Measurements from ENCODE around the gene CHRM5.
"Not testable (repeated sequence)": the region's sequence is repeated elsewhere in the genome, so short reads cannot be mapped to it uniquely, and the experiment has no call there.

CHRM5 gene

DNA sequence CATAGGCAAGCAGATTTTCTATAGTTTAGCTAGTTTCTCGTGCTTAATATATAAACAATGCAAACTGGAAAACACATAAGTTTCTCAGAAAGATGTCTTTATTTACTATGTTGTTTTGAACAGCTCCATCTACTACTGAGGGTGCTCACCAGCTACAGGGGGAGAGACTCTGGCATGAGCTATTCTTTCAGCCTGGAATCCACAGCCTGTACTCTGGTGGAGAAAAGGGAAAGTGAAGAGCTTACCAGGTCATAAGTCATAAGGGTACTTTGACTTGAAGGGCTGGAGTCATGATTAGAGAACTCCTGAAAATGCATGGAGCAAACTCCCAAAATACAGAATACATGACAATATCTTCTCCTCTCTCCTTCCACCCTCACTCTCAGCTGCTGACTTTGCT is 75.1 kb downstream of the CHRM5 start:
- DNase-seq, result no peak

DNA sequence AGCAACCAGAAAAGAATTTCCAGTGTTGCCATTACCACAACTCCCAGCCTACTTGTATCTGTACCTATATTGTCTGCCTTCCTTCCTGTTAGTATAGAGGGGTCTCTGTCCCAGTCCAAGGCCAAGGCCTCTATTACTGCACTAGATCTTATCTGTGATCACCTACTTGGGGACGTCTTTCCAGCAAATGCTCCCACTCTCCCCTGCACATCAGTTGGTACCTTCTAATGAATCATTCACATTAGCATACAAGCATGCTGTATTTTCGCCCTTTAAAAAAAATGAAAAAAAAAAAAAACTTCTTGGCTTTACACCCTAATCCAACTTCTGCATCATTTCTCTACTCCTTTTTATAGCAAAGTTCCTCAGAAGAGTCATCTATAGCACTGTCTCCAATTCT is 75.5 kb downstream of the CHRM5 start:
- no peak for DNase-seq

DNA sequence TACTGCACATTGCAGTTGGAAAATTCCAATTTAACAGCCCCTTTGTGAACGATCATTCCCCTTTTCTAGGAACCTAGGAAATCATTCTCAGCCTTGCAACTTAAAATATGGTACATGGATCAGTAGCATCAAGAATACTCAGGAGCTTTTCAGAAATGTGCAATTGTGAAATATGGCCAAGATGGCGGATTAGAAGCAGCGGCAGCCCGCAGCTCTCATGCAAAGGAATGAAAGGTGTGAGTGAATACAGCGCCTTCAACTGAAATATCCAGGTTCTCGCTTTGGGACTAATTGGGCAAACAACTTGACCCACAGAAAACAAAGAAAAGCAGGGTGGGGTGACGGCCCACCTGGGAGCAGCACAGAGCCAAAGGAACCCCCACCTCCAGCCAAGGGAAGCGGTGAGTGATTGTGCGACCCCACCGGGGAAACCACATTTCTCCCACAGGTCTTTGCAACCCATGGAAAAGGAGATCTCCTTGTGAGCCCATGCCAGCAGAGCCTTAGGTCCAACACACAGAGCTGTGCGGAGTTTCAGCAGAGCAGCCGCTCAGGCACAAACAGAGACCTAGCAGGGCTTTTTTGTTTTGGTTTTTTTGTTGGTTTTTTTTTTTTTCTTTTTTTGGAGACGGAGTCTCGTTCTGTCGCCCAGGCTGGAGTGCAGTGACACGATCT is 78.3 kb downstream of the CHRM5 start:
- DNase-seq, result no peak

DNA sequence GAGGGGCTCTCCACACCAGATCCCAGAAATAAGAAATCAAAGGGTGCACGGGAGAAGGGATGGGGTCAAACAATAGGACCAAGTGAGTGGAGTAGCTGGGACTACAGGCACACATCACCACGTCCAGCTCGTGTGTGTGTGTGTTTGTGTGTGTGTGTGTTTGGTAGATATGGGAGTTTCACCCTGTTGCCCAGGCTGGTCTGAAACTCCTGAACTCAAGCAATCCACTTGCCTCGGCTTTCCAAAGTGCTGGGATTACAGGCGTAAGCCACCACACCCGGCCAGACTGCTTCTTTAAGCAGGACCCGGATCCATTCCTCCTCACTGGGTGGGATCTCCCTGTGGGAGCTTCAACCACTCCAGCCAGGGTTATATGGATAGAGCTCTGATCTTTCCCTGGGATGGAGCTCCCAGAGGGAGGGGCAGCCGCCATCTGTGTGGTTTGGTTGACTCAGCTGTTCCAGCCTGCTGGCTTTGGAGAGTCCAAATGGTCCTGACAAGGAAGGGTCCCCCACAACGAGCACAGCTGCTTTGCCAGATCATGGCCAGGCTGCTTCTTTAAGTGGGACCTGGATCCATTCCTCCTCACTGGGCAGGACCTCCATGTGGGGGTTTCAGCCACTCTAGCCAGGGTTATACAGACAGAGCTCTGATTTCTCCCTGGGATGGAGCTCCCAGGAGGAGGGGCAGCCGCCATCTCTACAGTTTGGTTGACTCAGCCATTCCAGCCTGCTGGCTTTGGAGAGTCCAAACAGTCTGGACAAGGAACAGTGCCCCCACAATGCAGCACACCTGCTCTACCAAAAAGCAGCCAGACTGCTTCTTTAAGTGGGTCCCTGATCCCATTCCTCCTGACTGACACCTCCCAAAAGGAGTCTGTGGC is 79.8 kb downstream of the CHRM5 start:
- no peak for DNase-seq

DNA sequence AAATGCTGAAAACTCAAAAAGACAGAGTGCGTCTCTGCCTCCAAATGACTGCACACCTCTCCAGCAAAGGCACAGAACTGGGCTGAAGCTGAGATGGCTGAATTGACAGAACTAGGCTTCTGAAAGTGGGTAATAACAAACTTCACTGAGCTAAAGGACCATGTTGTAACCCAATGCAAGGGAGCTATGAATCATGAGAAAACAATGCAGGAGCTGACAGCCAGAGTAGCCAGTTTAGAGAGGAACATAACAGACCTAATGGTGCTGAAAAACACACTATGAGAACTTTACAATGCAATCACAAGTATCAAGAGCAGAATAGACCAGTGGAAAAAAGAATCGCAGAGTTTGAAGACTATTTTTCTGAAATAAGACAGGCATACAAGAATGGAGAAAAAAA is 80.8 kb downstream of the CHRM5 start:
- DNase-seq, result no peak

DNA sequence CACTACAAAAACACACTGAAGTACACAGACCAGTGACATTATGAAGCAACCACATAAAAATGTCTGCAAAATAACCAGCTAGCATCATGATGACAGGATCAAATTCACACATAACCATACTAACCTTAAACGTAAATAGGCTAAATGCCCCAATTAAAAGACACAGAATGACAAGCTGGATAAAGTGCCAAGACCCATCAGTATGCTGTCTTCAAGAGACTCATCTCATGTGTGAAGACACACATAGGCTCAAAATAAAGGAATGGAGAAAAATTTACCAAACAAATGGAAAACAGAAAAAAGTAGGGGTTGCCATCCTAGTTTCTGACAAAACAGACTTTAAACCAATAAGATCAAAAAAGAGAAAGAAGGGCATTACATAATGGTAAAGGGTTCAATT is 82.1 kb downstream of the CHRM5 start:
- DNase-seq, result not testable (repeated sequence)

DNA sequence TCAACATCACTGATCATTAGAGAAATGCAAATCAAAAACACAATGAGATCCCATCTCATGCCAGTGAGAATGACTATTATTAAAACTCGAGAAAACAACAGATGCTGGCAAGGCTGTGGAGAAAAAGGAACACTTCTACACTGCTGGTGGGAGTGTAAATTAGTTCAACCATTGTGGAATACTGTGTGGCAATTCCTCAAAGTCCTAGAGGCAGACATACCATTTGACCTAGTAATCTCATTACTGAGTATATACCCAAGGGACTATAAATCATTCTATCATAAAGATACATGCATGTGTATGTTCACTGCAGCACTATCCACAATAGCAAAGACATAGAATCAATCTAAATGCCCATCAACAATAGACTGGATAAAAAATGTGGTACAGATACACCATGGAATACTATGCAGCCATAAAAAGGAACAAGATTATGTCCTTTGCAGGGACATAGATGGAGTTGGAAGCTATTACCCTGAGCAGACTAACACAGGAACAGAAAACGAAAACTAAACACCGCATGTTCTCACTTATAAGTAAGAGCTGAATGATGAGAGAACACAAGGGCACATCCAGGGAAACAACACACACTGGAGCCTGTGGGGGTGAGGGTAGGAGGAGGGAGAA is 85.9 kb downstream of the CHRM5 start:
- DNase-seq, result no peak

DNA sequence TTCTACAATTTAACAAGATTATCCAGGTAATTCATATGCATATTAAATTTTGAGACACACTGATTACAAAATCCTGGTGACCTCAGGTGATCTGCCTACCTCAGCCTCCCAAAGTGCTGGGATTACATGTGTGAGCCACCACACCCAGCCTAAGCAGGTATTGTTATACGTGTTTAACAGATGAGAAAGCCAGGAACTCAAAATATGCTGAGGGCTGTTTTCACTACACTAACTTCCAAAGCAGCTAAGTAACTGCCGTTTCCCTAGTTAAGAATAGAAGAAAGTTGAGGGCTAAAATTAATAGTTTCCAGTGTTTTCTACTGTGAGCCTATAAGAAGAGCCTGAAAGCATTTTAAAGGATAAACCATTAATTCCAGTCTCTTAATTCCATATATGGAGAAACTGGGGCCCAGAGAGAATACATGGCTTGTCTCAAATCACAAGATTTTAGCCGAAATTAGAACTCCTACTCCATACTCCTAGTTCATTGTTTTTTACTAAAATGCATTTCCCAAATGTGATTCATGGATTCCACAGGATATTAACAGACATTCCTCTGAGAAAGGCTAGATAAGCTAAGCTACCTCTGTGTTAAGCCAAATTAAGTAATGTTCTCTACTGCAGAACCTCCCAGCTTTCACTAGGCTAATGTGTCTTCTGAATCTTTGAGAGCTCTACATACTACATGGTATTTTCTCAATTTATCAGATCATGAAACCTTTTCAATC is 87.7 kb downstream of the CHRM5 start:
- DNase-seq, result no peak

DNA sequence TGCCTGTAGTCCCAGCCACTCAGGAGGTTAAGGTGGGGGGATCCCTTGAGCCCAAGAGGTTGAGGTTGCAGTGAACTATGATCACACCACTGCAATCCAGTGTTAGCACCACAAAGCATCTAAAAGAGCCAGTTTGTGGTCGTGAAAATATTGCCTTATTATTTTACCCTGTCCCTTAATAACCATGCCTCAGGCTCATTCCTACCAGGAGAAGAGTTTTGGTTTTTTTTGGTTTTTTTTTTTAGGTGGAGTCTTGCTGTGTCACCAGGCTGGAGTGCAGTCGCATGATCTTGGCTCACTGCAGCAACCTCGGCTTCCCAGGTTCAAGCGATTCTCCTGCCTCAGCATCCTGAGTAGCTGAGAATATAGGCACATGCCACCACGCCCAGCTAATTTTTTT is 88.6 kb downstream of the CHRM5 start:
- no peak for DNase-seq

DNA sequence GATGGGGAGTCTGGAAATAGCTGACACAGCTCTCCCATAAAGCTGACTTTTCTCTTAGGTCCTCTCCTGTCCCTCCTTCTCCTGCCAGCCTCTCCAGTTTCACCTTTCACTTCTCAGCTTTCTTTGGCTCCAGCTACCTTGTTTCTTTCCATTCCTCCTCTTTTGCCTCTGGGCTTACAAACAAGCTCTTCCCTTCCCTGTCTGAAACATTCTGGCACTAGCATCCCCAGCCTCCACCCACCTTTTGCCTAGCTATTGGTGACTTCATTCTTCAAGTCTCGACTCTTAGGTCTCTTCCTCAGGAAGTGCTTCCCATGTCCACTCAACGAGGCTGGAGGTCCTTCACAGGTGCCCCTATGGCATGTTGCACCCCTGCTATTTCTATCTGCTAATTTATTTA is 91.2 kb downstream of the CHRM5 start:
- no peak for DNase-seq

DNA sequence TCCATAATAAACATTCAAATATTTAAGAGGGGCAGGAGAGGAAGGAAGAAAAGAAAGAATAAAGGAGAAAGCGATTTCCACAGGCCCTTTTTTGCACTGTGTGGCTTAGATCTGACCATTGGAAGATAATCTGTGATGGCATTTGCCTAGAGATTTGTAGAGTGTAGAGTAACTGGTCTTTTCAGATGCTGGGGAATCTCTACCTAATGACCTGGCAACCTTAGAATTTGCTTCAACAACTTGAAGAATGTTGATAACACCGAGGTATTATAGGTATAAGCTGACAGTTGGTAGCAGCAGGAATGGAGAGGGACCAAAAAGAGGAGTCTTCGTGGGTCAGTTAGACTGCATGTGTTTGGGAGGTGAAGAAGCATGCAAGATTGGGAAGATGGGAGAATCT is 91.6 kb downstream of the CHRM5 start:
- no peak for DNase-seq

DNA sequence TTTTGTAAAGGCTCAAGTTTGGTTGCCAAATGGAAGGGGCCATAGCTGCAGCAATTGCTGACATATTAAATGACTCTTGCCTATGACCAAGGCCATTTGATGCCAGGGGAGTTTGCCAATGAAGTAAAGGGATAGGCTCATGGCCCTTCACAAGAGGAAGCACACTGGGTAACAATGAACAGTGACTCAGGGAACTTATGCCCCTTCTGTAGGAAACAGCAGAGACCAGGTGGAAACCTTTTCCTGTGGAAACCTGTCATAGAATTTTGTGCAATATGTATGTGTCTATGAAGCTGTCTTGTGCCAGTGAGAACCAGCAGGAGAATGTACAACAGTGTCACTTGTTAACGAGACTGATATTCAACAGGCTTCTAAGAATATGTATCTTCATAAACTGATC is 96.1 kb downstream of the CHRM5 start:
- no peak for DNase-seq

DNA sequence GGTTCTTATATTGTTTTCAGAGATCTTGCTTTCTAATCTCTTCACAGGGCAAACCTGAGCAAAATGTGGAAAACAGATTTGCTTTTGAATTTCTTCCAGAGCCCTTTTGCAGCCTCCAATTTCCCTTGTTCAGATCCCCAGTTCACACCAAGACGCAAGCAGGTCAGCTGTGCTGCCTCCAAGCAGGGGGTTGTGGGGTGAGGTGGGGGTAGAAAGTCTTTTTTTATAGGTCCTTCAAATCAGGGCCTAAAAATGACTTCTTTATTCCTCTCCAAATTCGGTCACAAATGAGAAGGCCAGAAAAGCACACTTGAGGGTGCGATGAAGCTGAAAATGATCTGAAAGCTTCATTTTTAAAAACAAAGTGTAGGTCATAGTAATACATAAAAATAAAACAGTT is 97.0 kb downstream of the CHRM5 start:
- no peak for DNase-seq

DNA sequence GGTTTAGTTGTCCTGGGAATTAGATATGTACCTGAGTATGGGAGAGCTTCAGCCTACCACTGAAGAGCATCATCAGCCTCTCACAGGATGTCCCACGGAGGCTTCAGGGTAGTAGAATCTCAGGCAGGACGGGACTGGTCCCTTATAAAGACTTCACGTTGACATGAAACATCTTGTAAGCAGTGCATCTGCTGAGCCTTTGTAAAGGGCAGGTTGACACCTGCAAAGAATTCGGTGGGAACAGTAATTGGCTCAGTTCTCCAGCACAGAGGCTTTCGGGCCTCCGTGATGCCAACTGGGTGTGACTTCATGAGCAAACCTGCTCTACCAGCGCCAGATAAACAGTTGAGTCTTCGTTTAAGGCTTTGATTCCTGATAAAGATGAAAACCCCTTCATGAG is 97.6 kb downstream of the CHRM5 start:
- DNase-seq, result no peak

DNA sequence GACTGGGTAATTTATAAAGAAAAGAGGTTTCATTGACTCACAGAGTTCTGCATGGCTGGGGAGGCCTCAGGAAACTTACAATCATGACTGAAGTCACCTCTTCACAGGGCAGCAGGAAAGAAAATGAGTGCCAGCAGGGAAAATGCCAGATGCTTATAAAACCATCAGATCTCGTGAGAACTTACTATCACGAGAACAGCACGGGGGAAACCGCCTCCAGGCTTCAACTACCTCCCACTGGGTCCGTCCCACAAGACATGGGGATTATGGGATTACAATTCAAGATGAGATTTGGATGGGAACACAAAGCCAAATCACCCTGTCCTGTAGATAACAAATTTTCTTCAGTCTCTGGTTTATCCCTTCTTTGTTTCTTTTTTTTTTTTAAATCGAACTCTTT is 101.7 kb downstream of the CHRM5 start:
- DNase-seq, result peak in 1 of 2 donors; percentile 1

DNA sequence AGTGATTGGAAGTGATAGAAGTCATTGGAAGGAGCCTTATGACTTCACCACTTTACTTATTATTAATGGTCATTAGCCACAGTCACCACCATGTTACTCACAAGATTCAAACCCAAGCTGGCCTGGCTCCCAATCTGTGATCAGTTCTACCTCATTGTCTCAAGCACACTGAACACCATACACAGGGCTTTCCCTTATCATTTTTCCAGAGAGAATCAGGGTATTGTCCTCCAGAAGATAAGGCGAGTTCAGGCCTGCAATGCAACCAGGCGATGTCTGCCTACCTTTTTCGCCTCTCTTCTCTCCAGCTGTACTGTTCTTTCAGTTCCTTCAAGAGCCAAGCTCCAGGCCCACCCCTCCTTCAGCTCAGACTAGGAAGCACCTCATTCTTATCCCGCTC is 108.5 kb downstream of the CHRM5 start:
- no peak for DNase-seq

DNA sequence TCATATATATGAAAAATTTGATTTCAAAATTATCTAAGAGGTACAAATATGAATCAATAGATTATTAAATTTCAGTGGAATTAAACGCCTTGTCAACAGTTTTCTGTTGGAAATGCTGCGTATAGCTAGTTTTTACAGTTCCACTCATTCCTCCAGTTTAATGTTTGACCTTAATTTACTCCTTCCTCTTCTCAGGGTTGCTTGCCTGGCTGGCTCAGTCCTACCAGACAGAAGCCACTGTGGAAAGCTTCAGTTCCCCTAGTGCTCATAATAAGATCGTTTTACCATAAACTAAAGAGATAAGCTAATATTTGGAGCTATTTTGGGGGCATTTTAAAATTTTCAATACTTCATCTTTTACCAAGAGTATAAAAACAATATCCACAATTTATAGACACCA is 110.6 kb downstream of the CHRM5 start:
- no peak for DNase-seq

DNA sequence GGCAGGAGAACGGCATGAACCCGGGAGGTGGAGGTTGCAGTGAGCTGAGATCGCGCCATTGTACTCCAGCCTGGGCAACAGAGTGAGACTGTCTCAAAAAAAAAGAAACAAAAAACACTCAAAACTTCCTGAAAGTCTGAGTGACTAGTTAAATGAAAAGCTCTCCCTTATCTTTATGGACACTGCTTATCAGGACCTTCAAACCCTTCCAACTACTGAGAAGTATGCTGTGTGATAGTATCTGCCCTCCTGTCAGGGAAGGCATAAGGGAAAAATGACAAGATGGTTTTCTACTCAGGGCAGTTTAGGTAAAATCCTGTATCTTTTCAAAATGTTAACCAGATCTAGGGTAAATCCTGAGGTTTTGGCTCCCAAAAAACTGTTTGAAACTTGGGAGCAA is 111.6 kb downstream of the CHRM5 start:
- DNase-seq, result no peak

DNA sequence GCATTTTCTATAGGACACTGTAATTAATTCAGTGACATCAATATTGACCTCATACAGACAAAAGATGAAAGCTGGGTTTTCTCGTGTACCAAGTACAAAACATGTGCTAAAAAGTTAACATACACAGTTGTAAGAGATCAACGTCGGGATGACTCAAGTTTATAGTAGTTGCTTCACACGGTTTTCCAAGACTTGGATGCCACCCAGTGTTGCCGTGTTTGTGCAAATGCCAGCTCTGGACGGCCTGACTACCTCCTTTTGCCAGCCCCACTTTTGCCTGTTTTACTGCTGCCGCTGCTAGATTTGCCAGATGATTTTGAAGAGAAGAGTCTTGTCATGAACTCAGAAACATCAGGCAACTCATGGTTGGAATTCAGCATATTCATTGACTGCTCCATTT is 115.8 kb downstream of the CHRM5 start:
- peak in 1 of 2 donors; percentile 1 for DNase-seq

DNA sequence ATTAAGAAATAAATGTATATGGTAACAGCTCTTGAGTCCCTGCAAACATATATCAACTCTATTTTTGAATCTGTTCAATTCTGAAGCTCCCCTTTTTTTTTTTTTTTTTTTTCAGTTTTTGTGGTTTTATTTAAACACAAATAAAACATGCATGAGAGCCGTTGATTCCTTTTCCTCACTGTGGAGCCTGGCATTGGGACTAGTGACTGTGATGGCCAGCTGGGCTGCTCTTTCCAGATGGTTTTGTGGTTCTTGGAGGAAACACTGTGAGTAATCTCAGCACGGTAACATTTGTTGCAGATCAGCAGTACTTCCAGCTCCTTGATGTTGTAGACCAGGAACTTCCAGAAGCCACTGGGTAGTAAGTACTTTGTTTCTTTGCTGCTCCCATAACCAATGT is 117.4 kb downstream of the CHRM5 start:
- no peak for DNase-seq

DNA sequence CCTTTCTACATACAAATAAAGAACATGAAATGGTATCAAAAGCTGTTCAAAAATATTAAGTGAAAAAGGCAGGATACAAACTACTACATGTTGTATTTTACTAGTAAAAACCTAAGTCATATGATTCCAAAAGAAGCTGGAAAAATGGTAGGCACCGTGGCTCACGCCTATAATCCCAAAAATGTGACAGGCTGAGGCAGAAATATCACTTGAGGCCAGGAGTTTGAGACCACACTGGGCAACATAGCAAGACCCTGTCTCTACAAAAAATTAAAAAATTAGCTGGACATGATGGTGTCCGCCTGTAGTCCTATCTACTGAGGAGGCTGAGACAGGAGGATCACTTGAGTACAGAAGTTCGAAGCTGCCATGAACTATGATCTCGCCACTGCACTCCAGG is 131.6 kb downstream of the CHRM5 start:
- DNase-seq, result no peak

DNA sequence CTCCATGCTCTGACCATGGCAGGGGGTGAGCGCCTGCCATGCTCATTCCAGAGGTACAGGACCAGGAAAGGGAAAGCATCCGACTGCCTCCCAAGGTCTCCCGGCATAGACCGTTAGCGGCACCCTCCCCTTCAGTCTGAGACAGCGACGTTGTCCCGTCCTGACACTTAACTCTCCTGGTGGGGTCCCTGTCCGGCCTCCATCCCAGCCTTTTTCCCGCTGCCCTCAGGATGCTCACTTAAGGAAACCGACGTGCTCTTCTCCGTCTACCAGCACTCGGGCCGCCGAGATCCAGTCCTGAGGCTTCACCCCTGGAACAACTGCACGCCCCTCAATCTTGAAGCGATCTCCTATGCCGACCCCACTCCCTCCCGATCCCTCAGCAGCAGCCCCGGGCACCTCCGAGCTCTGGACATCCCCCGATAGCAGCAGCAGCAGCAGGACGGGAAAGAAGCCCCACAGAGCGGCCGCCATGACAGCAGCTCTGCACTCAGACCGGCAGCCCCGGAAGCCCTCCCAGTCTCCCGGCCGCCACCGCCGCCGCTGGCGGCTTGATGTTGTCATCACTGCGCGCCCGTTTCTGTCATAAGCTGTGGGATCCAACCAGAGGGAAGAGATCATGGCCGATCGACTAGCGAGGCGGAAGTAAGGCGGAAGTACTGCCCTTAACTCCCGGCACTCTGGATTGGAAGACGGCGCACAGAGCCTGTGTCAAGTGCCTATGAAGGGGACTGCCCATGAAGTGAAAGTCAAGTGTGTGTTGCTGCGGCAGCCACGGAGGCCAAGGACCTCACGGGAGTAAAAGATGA is 133.3 kb downstream of the CHRM5 start, which contains the start of the genes EMC7 and PGBD4:
EMC7 (minus strand) TSS at position 497 of the 809 bp plus-strand sequence; CDS start at position 474, 23 bp downstream.
PGBD4 (plus strand) TSS at position 718 of the 809 bp plus-strand sequence. CDS start 449 bp downstream, outside the sequence.
- peak; percentile 98 to 99 for DNase-seq
